Activated T-cell treated with anti-CD3 and anti-CD28 coated beads for 4 hours (primary cell): ENCODE results near the gene TEFM.
"Not testable (repeated sequence)": the region's sequence is repeated elsewhere in the genome, so short reads cannot be mapped to it uniquely, and the experiment has no call there.

Experiments
- DNase-seq: peaks from one replicate; pipeline ENCODE4 v3.0.0-alpha.2; 2020

TEFM gene, protein sequence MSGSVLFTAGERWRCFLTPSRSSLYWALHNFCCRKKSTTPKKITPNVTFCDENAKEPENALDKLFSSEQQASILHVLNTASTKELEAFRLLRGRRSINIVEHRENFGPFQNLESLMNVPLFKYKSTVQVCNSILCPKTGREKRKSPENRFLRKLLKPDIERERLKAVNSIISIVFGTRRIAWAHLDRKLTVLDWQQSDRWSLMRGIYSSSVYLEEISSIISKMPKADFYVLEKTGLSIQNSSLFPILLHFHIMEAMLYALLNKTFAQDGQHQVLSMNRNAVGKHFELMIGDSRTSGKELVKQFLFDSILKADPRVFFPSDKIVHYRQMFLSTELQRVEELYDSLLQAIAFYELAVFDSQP

DNA sequence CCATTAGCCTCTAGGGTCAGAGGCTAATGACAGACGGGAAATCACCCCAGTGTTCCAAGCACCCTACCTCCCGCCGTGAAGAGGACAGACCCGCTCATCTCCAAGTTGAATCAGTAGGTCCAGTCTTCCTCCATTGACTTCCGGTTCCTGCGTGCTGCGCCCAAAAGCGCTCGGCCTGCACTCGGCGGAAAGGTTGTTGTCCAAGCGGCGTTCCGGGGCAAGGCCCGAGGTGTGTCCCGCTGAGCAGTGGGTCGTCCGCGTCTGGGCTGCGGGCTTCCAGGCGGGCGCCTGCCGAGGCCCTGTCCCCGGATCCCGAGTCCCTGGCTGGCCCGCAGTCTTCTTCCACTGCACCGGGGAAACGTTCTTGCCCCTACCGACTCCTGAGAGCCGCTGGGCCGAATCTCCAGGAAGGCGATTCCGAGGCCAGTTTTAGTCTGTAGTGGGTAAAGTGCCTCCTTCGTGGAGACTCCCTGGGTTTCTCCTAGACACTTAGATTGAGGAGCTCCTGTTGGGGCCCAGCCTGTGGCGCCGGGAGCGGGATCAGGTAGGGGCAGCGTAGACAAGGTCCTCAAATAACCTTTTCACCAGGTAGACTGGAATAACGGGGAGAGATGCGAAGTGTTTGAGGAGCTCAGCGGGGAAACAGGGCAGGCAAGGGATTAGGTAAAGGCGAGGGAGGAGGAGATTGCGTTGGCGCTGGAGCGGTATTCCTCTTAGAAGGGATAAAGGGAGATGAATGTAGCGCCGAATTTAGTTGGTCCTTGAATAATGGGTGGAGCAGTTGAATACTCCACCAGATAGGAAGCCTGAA lies at the start of gene TEFM:
Gene TEFM, minus strand, starts transcription at position 138 of the 811 bp plus-strand sequence. Its CDS starts 40 bp downstream, at position 98.
- DNase-seq, result peak; percentile 81

DNA sequence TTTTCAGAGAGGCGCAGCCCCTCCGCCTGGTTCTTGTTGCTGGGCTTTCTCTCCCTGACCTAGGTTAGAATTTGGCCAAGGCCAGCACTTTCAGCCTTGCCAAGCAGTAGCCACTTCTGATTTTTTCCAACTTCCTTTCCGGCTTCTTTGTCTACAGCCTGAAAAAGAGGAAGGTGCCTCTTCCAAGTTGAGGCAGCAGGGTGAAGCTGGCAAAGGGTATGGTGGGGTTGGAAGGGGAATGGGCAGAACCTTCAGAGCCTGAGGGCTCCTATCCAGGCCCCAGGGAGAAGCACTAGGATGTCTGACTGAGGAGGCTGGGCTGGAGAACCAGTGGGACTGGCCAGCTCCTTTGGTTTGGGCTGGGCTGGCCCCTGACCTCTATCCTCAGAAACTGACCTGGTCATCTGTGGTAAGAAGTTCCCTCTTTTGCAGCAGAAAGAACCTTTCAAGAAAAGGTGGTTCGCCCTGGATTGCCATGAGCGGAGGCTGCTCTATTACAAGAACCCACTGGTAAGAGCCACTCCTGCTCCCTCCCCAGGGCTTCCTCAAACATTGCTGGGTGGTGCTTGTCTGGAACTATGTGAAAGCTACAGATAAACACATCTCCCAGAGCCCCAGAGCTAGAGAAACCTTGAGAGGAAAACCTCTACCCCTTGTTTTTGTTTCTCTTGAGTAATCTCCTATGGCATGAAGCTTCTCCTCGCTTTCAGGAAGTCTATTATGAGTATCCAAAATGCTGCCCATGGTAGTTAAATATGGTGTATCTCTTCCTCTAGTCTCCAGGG lies 48.2 kb upstream of the TEFM start:
- no peak for DNase-seq

DNA sequence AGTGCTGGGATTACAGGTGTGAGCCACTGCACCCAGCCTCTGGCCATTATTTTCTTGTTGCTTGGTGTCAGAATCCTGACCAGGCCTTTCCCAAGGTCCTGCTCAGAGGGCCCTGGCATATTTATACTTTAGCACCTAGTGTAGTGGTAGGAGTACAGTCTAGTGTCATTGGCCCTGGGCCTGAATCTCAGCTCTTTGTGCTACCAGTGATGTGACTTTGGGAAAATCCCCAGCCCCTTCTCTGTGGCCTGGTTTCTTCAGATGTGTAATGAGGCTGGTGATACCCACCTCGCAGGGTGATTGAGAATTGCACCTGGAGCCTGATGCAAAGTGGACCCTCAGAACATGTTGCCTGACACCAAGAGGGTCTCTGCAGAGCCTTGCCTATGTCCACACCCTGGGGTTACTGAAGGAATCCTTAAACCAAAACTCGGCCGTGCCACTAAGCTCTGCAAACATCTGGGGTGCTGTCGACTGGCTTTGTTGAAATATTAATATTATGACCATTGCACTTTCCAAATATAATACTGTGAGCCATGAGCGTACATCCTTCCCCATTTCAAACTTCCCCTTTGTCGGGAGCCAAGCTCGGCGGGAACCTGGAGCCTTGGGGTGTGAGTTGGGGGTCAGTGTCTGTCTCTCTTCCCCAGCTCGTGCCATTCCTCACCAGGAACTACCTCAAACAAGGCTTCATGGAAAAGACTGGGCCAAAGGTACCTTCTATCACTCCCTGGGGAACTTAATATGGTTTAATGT lies 46.8 kb upstream of the TEFM start:
- DNase-seq, result no peak

DNA sequence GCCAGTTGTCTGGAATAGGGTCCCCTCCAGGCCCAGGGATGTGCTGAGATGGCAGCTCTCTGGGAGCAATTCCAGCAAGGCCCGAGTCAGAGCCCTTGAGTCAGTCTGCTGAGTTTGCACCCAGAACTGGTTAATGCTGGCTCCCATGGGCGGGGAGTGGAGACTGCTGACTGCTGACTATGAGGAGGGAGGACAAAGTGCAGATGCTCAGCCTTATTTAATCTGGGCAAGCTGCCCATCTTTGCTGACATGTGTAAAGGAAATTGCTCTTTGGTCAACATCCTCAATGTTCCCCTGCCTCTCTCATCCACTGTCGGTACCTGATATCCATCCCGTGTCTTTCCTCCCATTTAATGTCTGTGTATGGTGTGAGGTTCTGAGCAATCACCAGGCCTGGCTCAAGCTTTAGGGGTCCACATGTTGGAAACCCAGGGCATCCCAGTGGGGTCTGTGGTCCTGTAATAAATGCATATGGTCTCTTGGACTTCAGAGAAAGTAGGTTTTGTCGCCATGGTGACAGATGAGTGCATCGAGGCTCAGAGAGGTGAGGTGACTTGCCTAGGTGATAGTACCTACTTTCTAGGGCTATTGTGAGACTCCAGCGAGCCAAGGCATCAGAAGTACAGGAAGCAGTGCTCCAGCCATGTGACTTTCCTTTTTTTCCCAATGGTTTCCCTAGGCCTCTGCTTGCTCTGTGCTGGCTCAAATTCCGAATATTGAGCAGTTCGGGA lies 44.8 kb upstream of the TEFM start:
- no peak for DNase-seq

DNA sequence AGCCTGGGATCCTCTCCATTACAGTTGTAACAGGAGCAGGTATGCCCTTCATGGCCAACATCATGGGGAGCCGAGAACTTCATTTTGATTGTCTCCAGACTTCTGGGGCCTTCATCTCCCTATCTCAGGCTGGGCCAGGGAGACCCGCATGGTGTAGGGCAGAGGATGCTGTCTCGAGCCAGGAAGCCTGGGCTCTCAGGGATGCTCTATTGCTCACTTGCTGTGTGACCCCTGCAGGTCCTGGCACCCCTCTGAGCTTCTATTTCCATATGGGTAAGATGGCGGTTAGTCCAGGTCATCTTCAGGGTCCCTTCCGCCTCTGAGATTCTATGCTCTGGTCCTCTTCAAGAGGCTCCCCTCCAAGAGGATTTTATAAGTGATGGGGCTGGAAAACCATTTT lies 44.2 kb upstream of the TEFM start:
- no peak for DNase-seq

DNA sequence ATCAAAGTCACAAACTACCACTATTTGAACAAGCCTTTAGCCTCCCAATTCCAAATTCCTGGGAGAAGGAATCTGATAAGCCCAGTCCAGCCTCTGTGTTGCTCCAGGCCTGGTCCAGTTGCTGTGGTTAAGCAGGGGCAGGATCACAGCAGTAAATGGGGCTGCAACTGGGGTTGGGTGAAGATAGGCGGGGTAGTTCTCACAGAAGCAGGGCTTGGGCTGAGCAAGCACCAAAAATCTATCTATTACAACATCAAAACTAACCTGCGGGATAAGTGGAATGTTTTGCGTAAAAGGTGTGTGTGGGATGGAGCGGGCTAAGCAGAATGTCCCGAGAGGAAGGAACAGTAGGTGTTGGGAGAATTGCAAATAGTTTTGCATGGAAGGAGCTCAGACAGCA lies 41.8 kb upstream of the TEFM start:
- no peak for DNase-seq

DNA sequence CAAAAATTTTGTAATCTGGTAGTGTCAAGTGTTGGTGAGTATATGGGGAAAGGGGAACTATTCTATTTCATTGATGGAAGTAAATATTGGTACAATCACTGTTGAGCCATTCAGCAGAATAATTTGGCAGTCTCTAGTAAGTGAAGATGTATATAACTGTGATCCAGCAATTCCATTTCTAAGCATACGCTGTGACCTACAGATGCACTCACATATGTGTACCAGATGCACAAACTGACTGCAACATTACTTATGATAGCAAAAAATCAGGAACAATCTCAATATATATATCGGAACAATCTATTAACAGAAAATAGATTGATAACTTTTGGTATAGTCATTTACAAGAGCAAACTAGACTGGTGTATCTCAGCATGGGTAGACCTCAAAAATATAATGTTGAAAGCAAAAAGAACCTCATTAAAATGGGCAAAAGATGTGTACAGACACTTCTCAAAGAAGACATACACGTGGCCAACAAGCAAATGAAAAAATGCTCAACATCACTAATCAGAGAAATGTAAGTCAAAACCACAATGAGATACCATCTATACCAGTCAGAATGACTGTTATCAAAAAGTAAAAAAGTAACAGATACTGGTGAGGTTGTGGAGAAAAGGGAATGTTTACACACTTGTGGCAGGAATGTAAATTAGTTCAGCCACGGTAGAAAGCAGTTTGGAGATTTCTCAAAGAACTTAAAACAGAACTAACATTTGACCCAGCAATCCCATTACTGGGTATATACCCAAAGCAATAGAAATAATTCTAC lies 36.5 kb upstream of the TEFM start:
- no peak for DNase-seq

DNA sequence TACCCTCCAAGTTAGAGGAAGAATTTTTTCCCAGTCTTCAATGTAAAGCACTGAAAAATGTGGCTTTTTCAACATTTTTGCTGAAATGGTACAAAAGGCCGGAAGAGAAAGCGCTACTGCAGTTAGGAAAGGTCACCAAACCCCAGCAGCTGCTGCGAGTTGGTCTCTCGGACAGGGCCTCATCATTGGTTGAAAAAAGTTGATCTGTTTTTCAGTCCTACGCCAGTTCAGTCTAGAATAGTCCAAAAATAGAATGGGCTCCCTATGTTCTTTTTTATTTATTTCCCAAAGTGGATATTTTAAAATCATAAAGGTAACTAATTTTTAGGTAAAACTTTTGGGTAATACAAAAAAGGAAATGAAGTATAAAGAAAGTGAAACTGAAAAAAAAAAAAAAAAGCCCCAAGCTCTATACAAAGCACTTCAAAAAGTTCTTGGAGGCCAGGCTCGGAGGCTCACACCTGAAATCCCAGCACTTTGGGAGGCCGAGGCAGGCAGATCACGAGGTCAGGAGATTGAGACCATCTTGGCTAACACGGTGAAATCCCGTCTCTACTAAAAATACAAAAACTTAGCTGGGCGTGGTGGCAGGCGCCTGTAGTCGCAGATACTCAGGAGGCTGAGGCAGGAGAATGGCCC lies 33.1 kb upstream of the TEFM start:
- no peak for DNase-seq

DNA sequence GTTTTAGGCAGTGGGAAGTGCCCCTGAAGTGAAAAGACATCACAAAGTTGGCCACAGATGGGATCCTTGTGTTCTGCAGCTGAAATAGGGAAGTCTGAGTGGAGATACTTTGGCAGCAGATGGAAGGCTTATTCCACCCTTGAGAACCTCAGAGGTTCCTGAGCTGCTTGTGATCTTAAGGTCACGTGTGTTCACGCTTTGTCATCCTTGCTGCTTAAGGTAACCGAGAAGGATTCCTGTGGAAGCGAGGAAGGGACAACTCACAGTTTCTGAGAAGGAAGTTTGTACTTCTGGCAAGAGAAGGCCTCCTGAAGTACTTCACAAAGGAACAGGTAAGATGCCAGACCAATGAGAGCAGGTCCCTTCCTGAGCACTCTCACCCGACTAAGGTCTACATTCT lies 27.9 kb upstream of the TEFM start:
- DNase-seq, result no peak

DNA sequence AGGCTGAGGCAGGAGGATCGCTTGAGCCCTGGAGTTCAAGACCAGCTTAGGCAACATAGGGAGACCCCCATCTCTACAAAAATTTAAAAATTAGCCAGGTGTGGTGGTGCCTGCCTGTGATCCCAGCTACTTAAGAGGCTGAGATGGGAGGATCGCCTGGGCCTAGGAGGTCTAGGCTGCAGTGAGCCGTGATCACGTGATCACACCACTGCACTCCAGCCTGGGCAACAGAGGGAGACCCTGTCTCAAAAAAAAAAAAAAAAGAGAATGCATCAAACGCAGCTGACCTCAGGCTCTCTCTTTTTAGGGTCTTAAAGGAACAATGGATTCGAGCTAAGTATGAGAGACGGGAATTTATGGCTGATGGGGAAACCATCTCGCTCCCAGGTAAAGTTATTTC lies 25.5 kb upstream of the TEFM start:
- DNase-seq, result not testable (repeated sequence)

DNA sequence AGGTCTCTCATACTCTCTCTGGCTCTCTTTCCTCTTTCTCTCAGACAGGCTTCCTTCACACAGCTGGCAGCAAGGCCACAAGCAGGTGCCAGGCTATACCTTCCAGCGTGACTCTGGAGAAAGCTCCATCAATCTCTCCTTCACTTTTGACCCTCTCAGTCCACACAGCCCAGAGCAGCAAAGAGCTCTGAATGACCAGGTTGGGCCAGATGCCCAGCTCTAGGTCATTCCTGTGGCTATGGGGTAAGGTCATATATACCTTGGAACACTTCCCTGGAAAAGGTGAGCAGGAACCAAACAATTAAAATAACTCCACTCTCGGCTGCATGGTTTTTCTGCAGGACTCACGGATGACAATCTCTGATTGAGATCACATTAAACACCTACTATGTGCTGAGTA lies 24.5 kb upstream of the TEFM start:
- DNase-seq, result no peak

DNA sequence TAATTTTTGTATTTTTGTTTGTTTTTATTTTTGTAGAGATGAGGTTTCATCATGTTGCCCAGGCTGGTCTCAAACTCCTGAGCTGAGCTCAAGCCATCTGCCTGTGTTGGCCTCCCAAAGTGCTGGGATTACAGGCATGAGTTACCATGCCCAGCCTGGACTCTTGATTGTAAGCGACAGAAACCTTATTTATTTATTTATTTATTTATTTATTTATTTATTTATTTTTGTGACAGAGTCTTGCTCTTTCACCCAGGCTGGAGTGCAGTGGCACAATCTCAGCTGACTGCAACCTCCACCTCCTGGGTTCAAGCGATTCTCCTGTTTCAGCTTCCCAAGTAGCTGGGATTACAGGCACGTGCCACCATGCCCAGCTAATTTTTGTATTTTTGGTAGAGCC lies 23.8 kb upstream of the TEFM start:
- DNase-seq, result not testable (repeated sequence)

DNA sequence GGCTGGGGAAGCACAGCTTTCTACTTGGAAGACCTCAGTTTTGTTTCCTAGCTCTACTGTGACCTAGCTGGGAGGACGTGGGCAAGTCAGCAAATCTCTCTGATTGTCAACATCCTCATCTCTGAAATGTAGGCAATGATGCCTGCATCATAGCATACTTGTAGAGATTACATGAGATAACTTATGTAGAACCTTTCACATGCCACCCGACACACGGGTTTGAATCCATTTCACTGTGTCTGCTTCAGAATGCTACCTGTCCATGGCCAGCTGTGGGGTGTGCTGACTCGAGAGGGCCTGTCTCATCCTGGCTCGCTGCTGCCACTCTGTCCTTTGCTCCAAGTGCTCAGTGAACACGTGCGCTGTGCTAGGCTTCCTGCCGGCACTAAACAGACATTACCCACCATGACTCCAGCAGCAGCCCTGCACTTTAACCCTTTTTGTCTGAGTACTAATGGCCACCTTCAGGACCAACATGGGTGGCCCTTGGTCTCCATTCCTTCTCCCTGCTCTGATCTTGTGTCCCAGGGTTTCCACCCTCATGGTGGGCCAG lies 23.1 kb upstream of the TEFM start:
- DNase-seq, result no peak

DNA sequence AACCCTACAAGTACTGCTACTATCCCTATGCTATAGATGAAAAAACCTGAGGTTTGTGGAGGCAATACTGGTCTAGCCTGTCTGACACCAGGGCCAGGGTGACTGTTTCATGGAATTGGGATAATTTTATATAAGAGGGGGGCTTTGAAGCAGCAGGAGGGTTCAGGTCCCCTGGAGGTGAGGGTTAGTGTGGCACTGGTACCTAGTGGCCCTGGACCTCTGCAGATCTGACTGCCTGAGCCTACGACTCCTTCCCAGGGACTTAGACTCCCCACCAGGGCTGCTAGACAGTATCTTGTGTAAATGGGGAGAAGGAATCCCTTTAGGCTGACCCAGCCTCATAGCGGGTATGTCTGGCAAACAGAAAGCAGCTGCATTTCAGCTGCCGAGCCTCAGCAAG lies 22.5 kb upstream of the TEFM start:
- DNase-seq, result no peak

DNA sequence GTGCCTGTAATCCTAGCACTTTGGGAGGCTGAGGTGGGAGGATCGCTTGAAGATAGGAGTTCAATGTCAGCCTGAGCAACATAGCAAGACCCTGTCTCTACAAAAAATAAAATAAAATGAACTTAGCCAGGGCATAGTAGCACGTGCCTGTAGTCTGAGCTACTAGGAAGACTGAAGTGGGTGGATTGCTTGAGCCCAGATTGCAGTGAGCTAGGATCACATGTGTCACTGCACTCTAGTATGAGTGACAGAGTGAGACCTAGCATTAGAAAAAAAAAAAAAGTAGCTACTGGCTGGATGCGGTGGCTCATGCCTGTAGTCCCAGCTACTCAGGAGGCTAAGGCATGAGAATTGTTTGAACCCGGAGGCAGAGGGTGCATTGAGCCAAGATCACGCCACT lies 21.7 kb upstream of the TEFM start:
- no peak for DNase-seq

DNA sequence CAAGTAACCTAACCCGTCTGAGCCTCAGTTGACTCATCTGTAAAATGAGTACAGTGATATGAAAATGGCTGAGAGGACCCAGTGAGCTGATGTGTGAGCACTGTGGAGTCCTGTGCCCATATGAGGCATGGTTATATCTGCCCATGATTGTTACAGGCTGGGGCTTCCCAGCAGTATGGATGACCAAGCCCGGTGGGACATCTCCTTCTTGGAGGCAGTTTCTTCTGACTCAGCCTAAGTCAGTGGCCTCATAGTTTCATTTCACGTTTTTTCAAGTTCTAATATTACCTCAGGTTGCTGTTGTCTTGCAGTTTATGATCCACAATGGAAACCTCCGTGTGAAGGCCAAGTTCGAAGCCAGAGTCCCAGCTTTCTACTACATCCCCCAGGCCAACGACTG lies 20.5 kb upstream of the TEFM start:
- no peak for DNase-seq

DNA sequence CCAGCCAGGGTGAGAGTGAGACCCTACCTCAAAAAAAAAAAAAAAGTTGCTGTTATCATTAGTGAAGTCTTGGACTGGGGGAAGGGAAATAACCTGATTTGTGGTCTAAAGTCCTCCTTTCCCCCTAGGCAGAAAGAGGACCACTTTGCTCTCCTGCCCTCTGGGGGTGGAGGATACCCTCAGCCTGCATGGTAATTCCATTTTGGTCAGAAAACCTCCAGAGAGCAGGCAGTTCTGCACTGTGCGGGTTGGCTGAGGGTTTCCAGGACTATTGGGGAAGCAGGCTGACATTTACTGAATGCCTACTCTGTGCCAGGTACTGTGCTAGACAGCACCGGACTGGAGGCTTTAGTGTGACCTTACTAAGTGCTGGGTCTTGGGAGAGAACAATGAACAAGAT lies 18.3 kb upstream of the TEFM start:
- DNase-seq, result no peak

DNA sequence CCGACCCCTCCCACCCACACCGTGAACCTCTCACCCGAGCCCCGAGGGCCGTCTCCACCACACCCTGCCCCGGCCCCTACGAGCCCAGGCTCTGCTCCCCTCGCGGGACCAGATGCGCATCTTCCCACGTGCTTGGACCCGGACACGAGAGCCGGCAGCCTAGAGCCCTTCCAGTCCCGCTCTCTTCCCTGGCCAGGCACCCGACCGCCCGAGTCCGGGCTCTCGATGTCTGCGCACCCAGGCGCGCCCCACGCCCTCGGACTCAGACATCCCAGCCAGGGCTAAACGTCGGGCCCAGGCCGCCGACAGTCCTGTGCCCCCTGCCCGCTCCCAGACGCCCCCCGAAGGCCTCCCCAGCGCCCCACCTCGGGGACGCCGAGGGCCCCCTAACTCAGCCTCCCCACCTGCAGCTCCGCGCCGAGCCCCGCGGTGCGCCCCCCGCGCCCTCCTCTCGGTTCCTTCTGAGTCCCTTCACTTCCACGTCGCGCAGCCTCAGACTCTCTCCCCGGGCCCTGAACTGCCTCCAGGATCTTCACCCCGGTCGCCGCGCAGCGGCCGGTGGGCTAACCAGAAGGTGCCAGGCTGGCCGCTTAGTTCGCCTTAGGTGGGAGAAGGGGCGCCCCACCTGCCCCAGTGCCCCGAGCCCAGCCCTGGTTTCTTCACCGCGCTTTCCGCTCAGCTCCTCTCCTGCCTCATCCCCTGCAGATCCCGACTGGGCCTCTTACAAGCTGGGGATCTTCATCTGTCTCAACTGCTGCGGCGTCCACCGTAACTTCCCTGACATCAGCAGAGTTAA lies 16.4 kb upstream of the TEFM start:
- no peak for DNase-seq

DNA sequence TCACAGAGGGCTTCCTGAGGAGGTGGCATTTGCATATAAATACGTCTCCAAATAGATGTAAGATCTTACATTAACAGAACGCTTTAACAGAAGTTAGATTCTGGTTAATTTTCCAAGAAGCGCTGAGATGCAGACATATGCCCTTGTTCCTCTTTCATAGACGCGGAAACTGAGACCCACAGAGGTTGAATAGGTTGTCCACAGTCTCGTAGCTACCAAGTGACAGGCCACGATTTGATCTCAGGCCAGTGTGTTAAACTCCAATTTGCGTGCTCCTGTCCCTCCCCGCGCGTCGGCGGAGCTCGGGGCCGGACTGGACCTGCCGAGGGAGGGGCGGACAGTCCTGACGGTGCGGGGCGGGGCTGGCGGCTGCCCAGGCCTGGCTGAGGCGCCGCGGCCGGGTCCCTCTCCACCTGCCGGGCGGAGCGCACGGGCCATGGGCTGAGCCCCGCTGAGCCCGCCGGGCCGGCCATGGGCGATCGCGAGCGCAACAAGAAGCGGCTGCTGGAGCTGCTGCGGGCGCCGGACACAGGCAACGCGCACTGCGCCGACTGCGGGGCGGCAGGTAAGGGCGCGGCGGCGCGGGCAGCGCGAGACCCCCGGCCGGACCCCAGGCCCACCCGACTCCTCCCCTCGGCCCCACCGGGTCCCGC lies 15.6 kb upstream of the TEFM start, which contains the start of gene ADAP2:
Gene ADAP2, plus strand, starts transcription at position 402 of the 653 bp plus-strand sequence. Its CDS starts 70 bp downstream, at position 472.
- no peak for DNase-seq
